ENCODE results near the gene TRIM41.

- TF ChIP-seq ZFX (IDR thresholded peaks at IDR 0.05; ENCODE audit: borderline replicate concordance): no peak
- TF ChIP-seq, protein P1, sequence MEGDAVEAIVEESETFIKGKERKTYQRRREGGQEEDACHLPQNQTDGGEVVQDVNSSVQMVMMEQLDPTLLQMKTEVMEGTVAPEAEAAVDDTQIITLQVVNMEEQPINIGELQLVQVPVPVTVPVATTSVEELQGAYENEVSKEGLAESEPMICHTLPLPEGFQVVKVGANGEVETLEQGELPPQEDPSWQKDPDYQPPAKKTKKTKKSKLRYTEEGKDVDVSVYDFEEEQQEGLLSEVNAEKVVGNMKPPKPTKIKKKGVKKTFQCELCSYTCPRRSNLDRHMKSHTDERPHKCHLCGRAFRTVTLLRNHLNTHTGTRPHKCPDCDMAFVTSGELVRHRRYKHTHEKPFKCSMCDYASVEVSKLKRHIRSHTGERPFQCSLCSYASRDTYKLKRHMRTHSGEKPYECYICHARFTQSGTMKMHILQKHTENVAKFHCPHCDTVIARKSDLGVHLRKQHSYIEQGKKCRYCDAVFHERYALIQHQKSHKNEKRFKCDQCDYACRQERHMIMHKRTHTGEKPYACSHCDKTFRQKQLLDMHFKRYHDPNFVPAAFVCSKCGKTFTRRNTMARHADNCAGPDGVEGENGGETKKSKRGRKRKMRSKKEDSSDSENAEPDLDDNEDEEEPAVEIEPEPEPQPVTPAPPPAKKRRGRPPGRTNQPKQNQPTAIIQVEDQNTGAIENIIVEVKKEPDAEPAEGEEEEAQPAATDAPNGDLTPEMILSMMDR (IDR thresholded peaks at IDR 0.05): no peak
Observed at GRCh38 chr5:181241393-181241975, 18.4 kb downstream of the TRIM41 start.
